Putamen (tissue), 1 donor: ENCODE data around the gene GPATCH2L.

Experiments
- DNase-seq: peaks from one replicate; pipeline ENCODE4 v3.0.0-alpha.2; 2016; ENCODE audit warnings: low spot score

GPATCH2L gene

GRCh38 chr14:76201162-76201561, 49.4 kb downstream of the GPATCH2L start:
- DNase-seq: no peak

DNA sequence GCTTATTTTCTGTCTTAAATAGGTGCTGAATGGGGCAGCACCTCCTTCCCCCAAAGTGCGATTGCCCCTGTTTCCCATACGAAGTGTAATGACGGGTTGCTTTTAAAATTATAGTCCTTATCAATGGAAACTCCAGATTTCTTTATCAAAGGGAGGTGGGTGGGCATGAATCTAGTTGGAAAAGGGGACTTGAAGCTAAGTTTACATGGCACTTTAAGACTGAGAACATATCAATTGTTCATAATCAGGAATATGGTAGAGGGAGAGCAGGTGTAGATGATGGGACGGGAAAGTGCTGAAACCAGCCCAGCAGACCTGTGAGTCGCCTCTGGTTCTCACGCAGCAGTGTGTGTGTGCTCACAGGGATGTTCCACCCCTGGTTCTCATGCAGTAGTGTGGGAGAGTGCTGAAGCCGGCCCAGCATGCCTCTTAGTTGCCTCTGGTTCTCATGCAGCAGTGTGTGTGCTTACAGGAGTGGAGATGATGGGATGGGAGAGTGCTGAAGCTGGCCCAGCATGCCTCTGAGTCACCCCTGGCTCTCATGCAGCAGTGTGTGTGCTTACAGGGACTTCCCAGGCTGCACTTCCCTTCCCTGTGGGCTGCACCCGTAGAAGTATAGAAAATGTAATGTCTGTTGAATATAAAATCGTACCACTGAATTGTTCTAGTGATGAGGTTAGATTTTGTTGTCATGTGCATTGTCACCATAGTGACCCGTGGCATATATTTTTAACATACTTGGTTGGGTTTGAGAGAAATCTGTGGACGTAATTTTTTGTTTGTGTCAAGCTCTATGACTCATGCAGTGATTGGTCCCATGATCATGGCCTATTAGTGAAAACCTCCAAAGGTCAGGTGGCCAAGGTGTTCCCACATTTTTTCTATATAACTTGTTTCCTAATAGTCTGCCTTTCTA, 51.6 kb downstream of the GPATCH2L start:
- DNase-seq: no peak

- DNase-seq: no peak
Measured at GRCh38 chr14:76204461-76205230, 52.9 kb downstream of the GPATCH2L start.

DNA sequence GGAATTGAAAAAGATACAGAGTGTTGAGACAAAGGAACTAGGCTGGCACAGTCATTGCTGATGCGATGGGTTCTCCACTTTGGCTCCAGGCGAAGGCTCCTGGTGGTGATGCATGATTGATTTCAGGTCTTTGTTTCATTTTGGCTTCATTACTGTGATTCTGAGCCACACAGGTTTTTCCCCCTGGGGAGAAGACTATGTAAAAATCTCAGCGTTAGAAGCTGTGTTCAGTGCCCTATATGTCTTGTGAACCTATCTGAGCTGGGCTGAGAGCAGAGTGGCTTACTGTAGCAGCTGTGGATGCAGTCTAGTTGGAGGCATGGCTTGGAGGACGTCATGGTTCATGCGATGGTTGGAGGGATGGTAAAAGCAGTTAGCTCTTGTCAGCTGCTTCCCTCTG, 54.0 kb downstream of the GPATCH2L start:
- DNase-seq: no peak

DNA sequence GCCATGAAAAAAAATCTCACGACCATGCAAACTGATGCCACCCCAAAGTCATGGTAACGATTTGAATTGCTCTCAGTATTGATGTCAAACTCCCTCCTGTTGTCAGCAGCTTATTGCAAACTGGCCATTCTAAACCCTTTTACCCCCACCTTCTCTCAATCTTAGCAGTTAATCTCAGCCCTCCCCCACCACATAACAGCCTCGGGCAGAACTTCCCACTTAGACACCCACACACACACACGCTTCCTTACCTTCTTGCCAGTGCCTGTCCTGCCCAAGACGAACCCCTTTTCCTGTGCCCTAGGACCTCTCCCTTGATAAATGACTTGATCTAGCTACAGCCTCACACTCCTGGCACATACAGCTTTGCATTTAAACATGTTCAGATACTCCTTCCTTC, 56.6 kb downstream of the GPATCH2L start:
- DNase-seq: no peak

GRCh38 chr14:76212242-76212641, 60.5 kb downstream of the GPATCH2L start:
- DNase-seq: no peak

DNA sequence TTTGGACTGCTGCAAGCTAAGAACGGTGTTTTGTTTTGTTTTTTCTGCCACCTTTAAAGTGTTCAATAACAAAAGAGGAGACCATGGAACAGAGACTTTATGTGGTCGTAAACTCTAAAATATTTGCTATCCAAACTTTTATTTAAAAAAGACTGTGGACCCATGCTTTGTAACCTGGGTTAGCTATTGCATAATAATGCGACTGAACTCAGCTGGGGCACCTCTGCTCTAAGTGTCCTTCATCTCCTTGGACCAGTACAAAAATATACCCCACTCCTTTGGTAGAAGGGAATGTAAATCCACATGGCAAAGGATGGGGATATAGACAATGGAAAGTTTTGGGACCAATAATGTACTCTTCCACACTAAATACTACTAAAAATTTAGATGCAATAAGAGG, 65.5 kb downstream of the GPATCH2L start:
- DNase-seq: no peak

- no peak for DNase-seq
Measured at GRCh38 chr14:76218662-76219061, 66.9 kb downstream of the GPATCH2L start.

GRCh38 chr14:76219873-76220272, 68.2 kb downstream of the GPATCH2L start:
- no peak for DNase-seq

DNA sequence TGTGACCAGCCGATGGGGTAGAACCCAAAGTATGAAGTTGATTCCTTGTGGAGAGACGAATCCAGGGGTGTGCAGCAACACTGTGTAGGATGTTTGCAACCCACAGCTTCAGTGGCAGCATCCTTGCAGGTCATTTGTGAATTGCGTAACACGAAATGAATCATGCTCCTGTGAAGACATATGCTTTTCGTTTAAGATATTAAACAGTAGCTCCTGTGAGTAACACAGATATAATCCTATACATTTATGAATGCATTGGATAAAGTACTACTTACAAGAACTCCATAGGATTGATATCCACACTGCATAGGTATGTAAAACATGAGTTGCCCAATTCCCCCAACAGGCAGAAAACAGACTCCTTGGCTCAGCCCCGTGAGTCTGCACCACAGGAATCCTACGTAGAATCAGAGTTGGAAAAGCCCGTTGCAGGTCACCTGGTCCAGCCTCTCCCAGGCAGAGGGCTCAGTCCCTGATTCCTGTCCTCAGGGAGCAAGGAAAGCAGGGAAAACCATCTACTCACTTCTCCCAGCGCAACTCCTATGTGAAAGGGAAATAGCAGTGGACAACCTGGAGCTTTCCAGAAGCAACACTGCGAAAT, 75.8 kb downstream of the GPATCH2L start:
- no peak for DNase-seq

GRCh38 chr14:76228138-76228537, 76.4 kb downstream of the GPATCH2L start:
- DNase-seq: no peak

DNA sequence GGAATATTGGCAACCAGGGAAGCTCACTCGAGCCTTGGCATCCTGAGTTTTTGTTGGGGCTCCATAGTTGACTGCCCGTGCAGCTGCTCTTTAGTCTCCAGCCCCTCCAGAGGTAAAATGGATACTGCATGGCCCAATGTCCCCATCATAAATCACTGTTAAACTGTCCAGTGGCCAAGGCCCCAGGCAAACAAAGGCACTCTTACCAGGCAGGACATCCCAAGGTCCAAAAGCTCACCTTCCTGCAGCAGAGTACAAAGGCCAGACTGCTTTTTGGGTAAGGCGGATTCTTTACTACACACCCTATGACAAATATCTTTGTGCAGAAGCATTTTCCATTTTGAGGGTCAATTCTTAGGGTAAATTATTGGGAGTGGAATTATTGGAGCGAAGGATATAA, 81.1 kb downstream of the GPATCH2L start:
- no peak for DNase-seq

DNA sequence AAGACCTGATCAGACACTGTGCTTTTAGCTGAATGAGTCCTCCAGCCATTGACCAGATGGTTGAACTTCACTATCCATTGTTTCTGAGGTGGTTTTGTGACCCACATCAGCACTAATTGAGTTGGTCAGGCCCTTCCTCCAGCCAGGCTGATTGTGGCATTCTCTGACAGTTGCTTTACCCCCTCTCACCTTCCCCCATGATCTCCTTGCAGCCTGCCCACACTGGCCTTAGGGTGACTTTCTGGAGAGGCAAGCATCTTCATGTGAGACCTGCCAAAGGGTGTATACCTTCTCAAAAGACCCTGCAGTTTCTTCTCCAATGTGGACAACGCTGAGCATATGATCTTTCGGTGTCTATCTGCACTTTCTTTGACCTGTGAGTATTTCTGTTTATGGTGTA, 83.9 kb downstream of the GPATCH2L start:
- DNase-seq: no peak

DNA sequence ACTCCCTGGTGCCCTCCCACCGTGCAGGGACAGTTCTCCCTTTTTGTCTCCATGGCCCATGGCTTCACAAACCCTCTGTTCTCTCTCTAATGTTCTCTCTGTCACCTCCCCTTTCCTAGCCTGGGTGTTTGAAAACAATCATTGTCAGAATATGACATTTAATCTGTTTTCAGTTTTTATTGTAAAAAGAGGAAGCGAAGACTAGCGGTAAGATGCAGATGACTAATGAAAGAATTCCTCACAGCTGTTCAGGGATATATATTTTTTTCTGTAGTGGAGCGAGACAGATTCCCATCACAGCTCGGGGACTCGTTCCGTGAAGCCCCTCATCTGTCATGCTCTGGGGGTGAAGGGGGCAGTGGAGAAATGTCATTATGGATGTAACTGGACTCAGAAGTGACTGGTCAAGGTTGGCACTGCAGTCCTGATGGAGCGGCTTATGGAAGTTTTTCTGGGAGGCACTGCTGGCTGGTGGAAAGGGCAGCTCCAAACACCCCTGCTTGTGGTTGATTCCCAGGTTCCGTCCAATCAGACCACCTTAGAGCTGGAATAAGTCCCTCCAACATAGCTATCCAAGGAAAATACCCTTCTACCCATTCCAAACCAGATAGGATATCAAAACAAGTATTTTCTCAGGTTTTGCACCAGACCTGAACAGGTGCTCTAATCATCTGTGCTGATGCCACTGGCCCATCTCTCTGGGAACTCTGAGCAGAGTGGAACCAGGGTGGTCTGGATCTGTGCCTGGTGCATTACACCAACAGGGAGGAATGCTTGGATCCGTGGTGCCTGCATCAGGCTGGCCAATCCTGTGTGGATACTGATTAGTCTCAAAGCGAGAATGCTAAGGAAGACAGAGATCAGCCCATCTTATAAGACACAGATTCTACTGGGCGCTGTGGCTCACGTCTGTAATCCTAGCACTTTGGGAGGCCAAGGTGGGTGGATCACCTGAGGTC, 84.7 kb downstream of the GPATCH2L start:
- no peak for DNase-seq

DNA sequence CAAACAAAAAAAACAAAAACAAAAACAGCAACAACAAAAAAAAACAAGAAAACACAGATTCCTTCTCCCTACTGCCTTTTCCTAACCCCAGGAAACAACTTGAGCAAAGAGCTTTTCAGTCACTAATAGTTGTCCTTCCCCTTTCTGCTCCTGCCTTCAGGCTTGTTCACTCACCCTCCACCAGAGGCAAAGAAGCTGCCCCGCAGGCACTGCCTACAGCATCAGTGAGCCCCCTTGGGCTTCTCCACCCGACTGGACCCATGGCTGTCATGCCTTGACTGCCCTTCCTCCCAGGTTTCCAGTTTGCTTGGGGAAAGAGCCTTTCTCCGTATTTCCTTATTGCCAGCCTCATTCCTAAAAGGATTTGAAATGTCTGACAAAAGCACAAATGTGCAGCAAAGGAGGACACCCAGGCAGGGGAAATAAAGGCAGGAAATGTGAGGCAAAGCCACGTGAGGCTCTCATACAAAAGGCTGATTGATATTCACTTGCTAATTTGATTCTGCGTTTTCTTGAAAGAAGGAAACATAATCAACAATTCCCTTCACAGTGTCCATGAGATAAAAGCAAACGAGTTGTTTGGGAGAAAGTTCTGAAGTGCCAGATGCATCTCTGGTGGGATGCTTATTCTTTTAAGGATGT, 85.7 kb downstream of the GPATCH2L start:
- DNase-seq: no peak

DNA sequence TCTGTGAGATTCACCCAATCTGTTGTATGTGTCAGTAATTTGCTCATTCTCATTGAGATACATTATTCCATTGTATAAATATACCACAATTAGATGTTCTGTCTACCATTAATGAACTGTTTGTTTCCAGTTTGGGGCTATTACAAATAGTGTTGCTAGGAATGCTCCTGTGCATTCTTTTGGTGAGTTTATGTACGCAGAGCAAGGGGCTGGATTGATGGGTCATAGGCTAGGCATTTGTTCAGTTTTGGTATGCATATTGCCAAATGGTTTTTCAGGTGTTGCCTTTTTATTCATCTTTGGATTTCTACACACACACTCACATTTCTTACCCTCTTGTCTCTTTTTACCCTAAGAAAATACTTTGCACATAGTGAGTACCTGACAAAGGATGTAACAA, 93.4 kb downstream of the GPATCH2L start:
- DNase-seq: no peak

DNA sequence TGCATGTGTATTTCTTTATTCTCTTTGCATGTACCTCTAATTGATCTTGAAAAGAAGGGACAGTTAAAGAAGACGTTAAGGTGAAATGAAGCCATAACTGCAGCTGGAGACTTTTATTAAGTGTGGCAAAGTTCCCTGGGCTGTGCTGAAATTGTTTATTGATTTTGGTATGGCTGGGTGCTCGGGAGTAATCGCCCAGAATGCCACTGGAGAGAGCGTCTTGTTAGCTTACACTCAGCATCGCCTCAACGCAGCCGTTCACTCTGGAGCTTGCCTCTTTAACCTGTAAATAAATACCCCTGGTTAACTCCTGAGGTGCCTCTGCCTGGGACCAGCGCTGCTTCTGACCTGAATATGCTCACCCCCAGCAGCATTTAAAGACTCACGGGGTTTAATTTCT, 98.6 kb downstream of the GPATCH2L start:
- DNase-seq: no peak

DNA sequence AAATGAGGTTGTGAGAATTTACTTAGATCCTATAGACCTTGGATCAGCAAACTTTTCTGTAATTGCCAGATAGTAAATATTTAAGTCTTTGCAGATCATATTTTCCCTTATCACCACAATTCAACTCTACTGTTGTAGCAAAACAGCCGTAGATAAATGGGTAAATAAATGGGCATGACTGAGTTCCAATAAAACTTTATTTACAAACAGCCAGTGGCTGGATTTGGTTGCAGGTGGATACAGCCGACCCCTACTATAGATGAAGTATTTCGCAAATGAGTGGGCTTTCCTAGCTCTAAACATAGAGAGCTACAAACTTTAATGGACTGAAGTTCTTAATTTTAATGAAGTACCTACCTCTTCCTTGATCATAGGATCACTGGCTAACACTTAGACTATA, 100.7 kb downstream of the GPATCH2L start:
- no peak for DNase-seq

DNA sequence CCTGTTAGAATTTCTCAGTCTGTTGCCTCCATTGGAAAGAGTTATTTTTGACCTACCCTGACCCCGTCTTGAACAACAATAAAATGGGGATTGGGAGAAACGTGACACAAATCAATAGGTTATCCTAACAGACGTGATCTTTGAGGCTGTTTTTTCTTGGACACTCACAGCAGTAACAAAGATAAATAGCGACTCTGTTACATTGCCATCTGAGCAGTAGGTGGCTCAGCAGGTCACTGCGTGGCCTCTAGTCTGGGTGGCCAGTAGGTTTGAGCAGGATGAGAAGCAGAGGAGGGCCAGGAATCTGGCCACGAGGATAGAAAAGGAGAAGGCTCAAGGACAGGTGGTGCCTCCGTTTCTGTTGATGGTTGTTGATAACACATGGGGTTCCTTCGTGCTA, 101.4 kb downstream of the GPATCH2L start:
- DNase-seq: no peak

- no peak for DNase-seq
Measured at GRCh38 chr14:76256545-76256944, 104.8 kb downstream of the GPATCH2L start.

GRCh38 chr14:76257111-76257803, 105.5 kb downstream of the GPATCH2L start:
- no peak for DNase-seq
